T-helper 1 cell treated with Interleukin-12 subunit alpha and Interleukin-12 subunit beta and Interleukin-4 antibody, amounts not matched to agents 30 μg/mL and 1 μg/mL, for 36 hours (primary cell): ENCODE measurements around the gene OAF.
"Not testable (repeated sequence)": the region's sequence is repeated elsewhere in the genome, so short reads cannot be mapped to it uniquely, and the experiment has no call there.

ENCODE experiments used
- H3K27ac Mint-ChIP-seq: one replicate; pipeline ENCODE4 v1.8.0; 2021; ENCODE audit warnings: mild to moderate bottlenecking, mixed read lengths
- H3K27me3 Mint-ChIP-seq: one replicate; pipeline ENCODE4 v1.8.0; 2021; ENCODE audit warnings: low read depth, mixed read lengths
- H3K36me3 Mint-ChIP-seq: one replicate; pipeline ENCODE4 v1.8.0; 2021; ENCODE audit warnings: low read depth, mixed read lengths
- H3K4me1 Mint-ChIP-seq: one replicate; pipeline ENCODE4 v1.8.0; 2021; ENCODE audit warnings: low read depth, mixed read lengths
- H3K4me3 Mint-ChIP-seq: one replicate; pipeline ENCODE4 v1.8.0; 2021; ENCODE audit warnings: mild to moderate bottlenecking, moderate library complexity, mixed read lengths
- H3K9me3 Mint-ChIP-seq: one replicate; pipeline ENCODE4 v1.8.0; 2021; ENCODE audit warnings: mixed read lengths

The OAF gene

DNA sequence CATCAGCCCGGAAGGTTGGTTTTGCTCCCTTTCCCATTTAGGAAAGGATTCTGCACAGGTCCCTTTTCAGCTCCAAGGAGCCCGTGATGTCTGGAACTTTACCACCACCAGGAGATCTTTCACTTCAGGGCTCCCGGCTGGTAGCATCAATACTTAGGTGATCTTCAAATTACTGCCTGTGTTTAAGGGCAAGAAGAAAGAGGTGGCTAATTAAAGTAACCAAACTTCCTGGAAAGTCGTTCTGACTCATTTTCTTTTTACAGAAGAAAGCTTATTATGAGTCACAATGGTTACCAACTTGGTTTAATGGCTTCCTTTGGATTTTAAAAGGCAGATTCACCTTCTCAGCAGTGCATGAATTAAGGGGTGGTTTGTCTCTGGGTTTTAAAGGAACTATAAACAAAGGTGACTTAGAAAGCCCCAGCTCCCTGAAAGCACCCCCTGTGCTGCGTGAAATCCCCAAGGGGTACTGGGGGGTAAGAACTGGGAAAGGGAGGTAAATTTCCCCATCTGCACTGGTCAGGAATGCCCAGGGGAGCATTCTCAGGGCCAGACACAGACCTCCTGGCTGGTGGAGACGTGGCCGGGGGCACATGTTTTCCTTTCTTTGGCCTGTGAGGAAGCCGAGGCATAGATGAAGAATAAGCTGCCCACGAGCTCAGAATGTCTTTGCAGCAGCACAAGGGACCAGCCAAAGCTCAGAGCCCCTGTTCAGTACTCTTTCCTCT is 37.9 kb downstream of the OAF start:
- Mint-ChIP-seq H3K36me3 (no peaks in the 10 kb centered on the region), H3K4me3 (peak overlapping the region; percentile 76), H3K27ac (peak overlapping the region; percentile 74), H3K4me1 (peaks cover 57% of the 10 kb centered on the region), H3K9me3 (no peaks in the 10 kb centered on the region), H3K27me3 (peaks cover 58% of the 10 kb centered on the region)

GRCh38 chr11:120249279-120250262 is 38.7 kb downstream of the OAF start:
- Mint-ChIP-seq H3K36me3 (no peaks in the 10 kb centered on the region), H3K27me3 (peaks cover 58% of the 10 kb centered on the region), H3K27ac (peak overlapping the region; percentile 74), H3K4me3 (peak overlapping the region; percentile 76), H3K4me1 (peaks cover 50% of the 10 kb centered on the region), H3K9me3 (no peaks in the 10 kb centered on the region)

DNA sequence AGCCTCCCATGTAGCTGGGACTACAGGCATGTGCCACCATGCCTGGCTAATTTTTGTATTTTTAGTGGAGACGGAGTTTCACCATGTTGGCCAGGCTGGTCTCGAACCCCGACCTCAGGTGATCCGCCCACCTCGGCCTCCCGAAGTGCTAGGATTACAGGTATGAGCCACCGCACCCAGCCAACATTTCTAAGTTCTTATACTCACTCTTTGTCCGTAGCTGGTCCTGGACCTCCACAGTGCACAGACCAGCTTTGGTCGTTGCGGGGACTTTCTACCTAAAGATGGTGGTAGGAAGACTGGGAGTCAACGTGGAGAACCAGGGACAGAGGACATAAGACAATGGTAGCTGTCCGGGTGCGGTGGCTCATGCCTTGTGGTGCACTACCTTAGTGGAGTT is 42.5 kb downstream of the OAF start:
- H3K9me3 Mint-ChIP-seq, H3K4me3 Mint-ChIP-seq, H3K36me3 Mint-ChIP-seq, H3K27ac Mint-ChIP-seq: not testable (repeated sequence)
- Mint-ChIP-seq H3K27me3 (peaks cover 70% of the 10 kb centered on the region), H3K4me1 (peaks cover 19% of the 10 kb centered on the region)

GRCh38 chr11:120254788-120255518 is 44.1 kb downstream of the OAF start:
- Mint-ChIP-seq H3K27ac (no peak overlapping the region), H3K4me3 (no peak overlapping the region), H3K4me1 (peaks cover 5% of the 10 kb centered on the region), H3K36me3 (no peaks in the 10 kb centered on the region), H3K27me3 (peaks cover 80% of the 10 kb centered on the region), H3K9me3 (no peaks in the 10 kb centered on the region)

DNA sequence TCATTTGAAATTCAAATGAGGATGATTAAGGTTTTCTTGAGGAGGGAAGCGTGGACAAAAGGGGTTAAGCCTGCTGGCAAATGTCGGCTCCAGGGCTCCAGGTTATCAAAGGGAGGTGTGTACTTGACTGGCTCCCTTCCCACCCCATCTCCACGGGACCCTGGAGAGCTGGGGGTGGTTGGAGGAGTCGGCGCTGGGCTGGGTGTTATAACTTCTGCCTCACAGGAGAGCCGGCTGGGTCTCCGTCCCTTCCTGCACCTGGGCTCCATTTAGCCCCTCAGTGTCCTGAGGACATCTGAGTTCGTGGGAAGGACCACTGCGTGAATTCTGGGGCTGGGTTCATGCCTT is 44.7 kb downstream of the OAF start:
- Mint-ChIP-seq H3K27ac (no peak overlapping the region), H3K4me3 (no peak overlapping the region), H3K36me3 (no peaks in the 10 kb centered on the region), H3K4me1 (peaks cover 2% of the 10 kb centered on the region), H3K9me3 (no peaks in the 10 kb centered on the region), H3K27me3 (peaks cover 76% of the 10 kb centered on the region)

GRCh38 chr11:120256178-120256577 is 45.3 kb downstream of the OAF start:
- Mint-ChIP-seq H3K9me3 (no peaks in the 10 kb centered on the region), H3K36me3 (no peaks in the 10 kb centered on the region), H3K27me3 (peaks cover 80% of the 10 kb centered on the region), H3K4me1 (peaks cover 2% of the 10 kb centered on the region), H3K4me3 (no peak overlapping the region), H3K27ac (no peak overlapping the region)

DNA sequence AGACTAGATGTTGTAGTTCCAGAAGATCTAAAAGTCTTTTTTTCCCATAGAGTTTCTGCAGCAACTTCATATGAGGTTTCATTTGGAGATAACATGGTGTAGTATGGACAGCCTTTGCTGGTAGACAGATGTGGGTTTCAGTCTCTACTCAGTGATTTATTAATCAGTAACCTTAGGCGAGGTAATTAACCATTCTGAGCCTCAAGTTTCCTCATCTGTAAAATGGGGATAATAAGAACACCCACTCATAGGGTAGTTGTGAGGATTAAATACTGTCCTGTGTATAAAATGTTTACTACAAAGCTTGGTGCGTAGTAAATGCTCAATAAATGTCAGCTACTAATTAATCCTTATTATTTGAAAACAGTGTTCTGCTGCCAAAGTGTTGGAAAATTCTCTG is 45.9 kb downstream of the OAF start:
- Mint-ChIP-seq H3K4me3 (no peak overlapping the region), H3K27ac (no peak overlapping the region), H3K27me3 (peaks cover 80% of the 10 kb centered on the region), H3K4me1 (peaks cover 2% of the 10 kb centered on the region), H3K36me3 (no peaks in the 10 kb centered on the region), H3K9me3 (no peaks in the 10 kb centered on the region)

GRCh38 chr11:120257346-120257745 is 46.5 kb downstream of the OAF start:
- no peak overlapping the region for H3K27ac Mint-ChIP-seq
- no peak overlapping the region for H3K4me3 Mint-ChIP-seq
- H3K27me3 Mint-ChIP-seq, result peaks cover 74% of the 10 kb centered on the region
- H3K9me3 Mint-ChIP-seq, result no peaks in the 10 kb centered on the region
- no peaks in the 10 kb centered on the region for H3K36me3 Mint-ChIP-seq
- H3K4me1 Mint-ChIP-seq, result peaks cover 2% of the 10 kb centered on the region

- Mint-ChIP-seq H3K27ac (no peak overlapping the region), H3K4me1 (peaks cover 2% of the 10 kb centered on the region), H3K27me3 (peaks cover 75% of the 10 kb centered on the region), H3K36me3 (no peaks in the 10 kb centered on the region), H3K9me3 (no peaks in the 10 kb centered on the region), H3K4me3 (no peak overlapping the region)
These were observed 47.8 kb downstream of the OAF start for GRCh38 chr11:120258661-120259060.

- Mint-ChIP-seq H3K27ac (no peak overlapping the region), H3K27me3 (peaks cover 73% of the 10 kb centered on the region), H3K9me3 (no peaks in the 10 kb centered on the region), H3K4me3 (no peak overlapping the region), H3K4me1 (peaks cover 2% of the 10 kb centered on the region), H3K36me3 (no peaks in the 10 kb centered on the region)
These were observed 48.4 kb downstream of the OAF start for GRCh38 chr11:120259241-120259640.

GRCh38 chr11:120259988-120260565 is 49.2 kb downstream of the OAF start:
- H3K27ac Mint-ChIP-seq, result no peak overlapping the region
- H3K36me3 Mint-ChIP-seq, result no peaks in the 10 kb centered on the region
- no peak overlapping the region for H3K4me3 Mint-ChIP-seq
- H3K27me3 Mint-ChIP-seq, result peaks cover 71% of the 10 kb centered on the region
- H3K4me1 Mint-ChIP-seq, result peaks cover 2% of the 10 kb centered on the region
- no peaks in the 10 kb centered on the region for H3K9me3 Mint-ChIP-seq

GRCh38 chr11:120260616-120261015 is 49.8 kb downstream of the OAF start:
- peaks cover 69% of the 10 kb centered on the region for H3K27me3 Mint-ChIP-seq
- no peaks in the 10 kb centered on the region for H3K9me3 Mint-ChIP-seq
- no peaks in the 10 kb centered on the region for H3K36me3 Mint-ChIP-seq
- no peak overlapping the region for H3K27ac Mint-ChIP-seq
- no peaks in the 10 kb centered on the region for H3K4me1 Mint-ChIP-seq
- H3K4me3 Mint-ChIP-seq, result no peak overlapping the region

- no peak overlapping the region for H3K4me3 Mint-ChIP-seq
- H3K9me3 Mint-ChIP-seq, result no peaks in the 10 kb centered on the region
- peaks cover 69% of the 10 kb centered on the region for H3K27me3 Mint-ChIP-seq
- H3K27ac Mint-ChIP-seq, result no peak overlapping the region
- H3K36me3 Mint-ChIP-seq, result no peaks in the 10 kb centered on the region
- no peaks in the 10 kb centered on the region for H3K4me1 Mint-ChIP-seq
These were observed 50.5 kb downstream of the OAF start for GRCh38 chr11:120261321-120261720.

- H3K4me1 Mint-ChIP-seq, result no peaks in the 10 kb centered on the region
- H3K4me3 Mint-ChIP-seq, result no peak overlapping the region
- no peaks in the 10 kb centered on the region for H3K36me3 Mint-ChIP-seq
- peaks cover 71% of the 10 kb centered on the region for H3K27me3 Mint-ChIP-seq
- no peak overlapping the region for H3K27ac Mint-ChIP-seq
- no peaks in the 10 kb centered on the region for H3K9me3 Mint-ChIP-seq
These were observed 51.1 kb downstream of the OAF start for GRCh38 chr11:120261931-120262330.
